SK-N-SH (cell line): ENCODE data around the gene LDAF1.

Experiments used
- CTCF ChIP-seq: fragments of 200-600 bp; sonication (generic); IDR thresholded peaks from 2 replicates; pipeline ENCODE4 v1.6.1; 2017; ENCODE audit warnings: antibody characterized with exemption, mild to moderate bottlenecking, moderate library complexity
- EZH2phosphoT487 ChIP-seq: fragments of 200-600 bp; sonication (generic); IDR thresholded peaks from 2 replicates; pipeline ENCODE4 v1.6.1; 2017; ENCODE audit warnings: low read depth, mixed run types, mild to moderate bottlenecking, antibody characterized with exemption, moderate library complexity, borderline replicate concordance
- GABPA ChIP-seq: IDR thresholded peaks from 2 replicates; pipeline ENCODE4 v1.4.0; 2012; ENCODE audit warnings: low read depth, mild to moderate bottlenecking
- MXI1 ChIP-seq: IDR thresholded peaks from 2 replicates; pipeline ENCODE4 v1.6.1; 2012; ENCODE audit warnings: mild to moderate bottlenecking, low read depth, low read length, improper control_type of control experiment
- RAD21 ChIP-seq: IDR thresholded peaks from 2 replicates; pipeline ENCODE4 v1.6.1; 2012; ENCODE audit warnings: mild to moderate bottlenecking, low read length
- RFX5 ChIP-seq: IDR thresholded peaks from 2 replicates; pipeline ENCODE4 v1.6.1; 2012; ENCODE audit warnings: mild to moderate bottlenecking, improper control_type of control experiment, low read length
- TEAD4 ChIP-seq: IDR thresholded peaks from 2 replicates; pipeline ENCODE4 v1.4.0; 2012; ENCODE audit warnings: mild to moderate bottlenecking, borderline replicate concordance; ENCODE audit not compliant: insufficient read depth
- ZBTB33 ChIP-seq: IDR thresholded peaks from 2 replicates; pipeline ENCODE4 v1.4.0; 2012; ENCODE audit warnings: low read depth, borderline replicate concordance

- TF ChIP-seq ZBTB33 (no peak), GABPA (no peak), TEAD4 (no peak), CTCF (no peak), RFX5 (no peak), EZH2phosphoT487 (no peak), RAD21 (no peak), MXI1 (no peak)
These were observed 4.2 kb downstream of the LDAF1 start for GRCh38 chr16:21162661-21163151.
